Sigmoid colon (tissue), 7 donors: ENCODE measurements around the gene GIMAP8. TPM values are rescaled to one million over a fixed set of nuclear protein-coding genes. Genes with fewer than 3 reads are reported as not detected.

Experiments
- DNase-seq: peaks from one replicate; pipeline ENCODE4 v3.0.0-alpha.2; 2019
- H3K27ac ChIP-seq, 4 donors: fragments of 200-600 bp; sonication (generic); one replicate each; pipeline ENCODE4 v1.5.1; 2016 to 2019; ENCODE audit warnings: mild to moderate bottlenecking in 1 of 4
- H3K27me3 ChIP-seq, 3 donors: fragments of 200-600 bp; sonication (generic); one replicate each; pipeline ENCODE4 v1.5.1; 2019; ENCODE audit warnings: mild to moderate bottlenecking in 1 of 3
- H3K36me3 ChIP-seq, 4 donors: fragments of 200-600 bp; sonication (generic); one replicate each; pipeline ENCODE4 v1.5.1; 2016 to 2019
- H3K4me1 ChIP-seq, 4 donors: fragments of 200-600 bp; sonication (generic); one replicate each; pipeline ENCODE4 v1.5.1; 2017 to 2019
- H3K4me3 ChIP-seq, 4 donors: fragments of 200-600 bp; sonication (generic); one replicate each; pipeline ENCODE4 v1.5.1; 2017 to 2019; ENCODE audit warnings: mild to moderate bottlenecking in 2 of 4, moderate library complexity in 1 of 4
- H3K9me3 ChIP-seq, 4 donors: fragments of 200-600 bp in 3 of 4; sonication (generic) in 3 of 4; one replicate each; pipeline versions ENCODE4 v1.5.1 to v1.6.1; 2013 to 2019
- CTCF ChIP-seq, 4 experiments: fragments of 450-650 bp in 3 of 4; fragments of 200-600 bp in 1 of 4; IDR thresholded peaks; one replicate each; pipeline ENCODE4 v1.5.1; 2016 to 2019; ENCODE audit warnings: antibody characterized with exemption in 4 of 4, mild to moderate bottlenecking in 3 of 4, moderate library complexity in 2 of 4
- EP300 ChIP-seq, 4 donors: sonication (generic); formaldehyde crosslinking; IDR thresholded peaks; one replicate each; pipeline ENCODE4 v1.6.1; 2017; ENCODE audit warnings: antibody characterized with exemption in 4 of 4
- POLR2A ChIP-seq, 2 donors: fragments of 450-650 bp; IDR thresholded peaks; one replicate each; pipeline ENCODE4 v1.6.1; 2016; ENCODE audit warnings: antibody characterized with exemption in 2 of 2, mild to moderate bottlenecking in 2 of 2, moderate library complexity in 2 of 2
- POLR2AphosphoS5 ChIP-seq, 4 donors: sonication (generic); formaldehyde crosslinking; IDR thresholded peaks; one replicate each; pipeline ENCODE4 v1.6.1; 2017; ENCODE audit warnings: antibody characterized with exemption in 4 of 4
- WGBS, 2 donors: extraction: QIAGEN DNeasy Blood & Tissue Kit; methylation state at CpG; one replicate each; pipeline ENCODE4 v1.1.7; 2013; 5-methylcytosine and 5-hydroxymethylcytosine counted together
- intact Hi-C: fragments of 100-400 bp; cut with DNase I; formaldehyde crosslinking; loops from one replicate; pipeline ENCODE4 v1.15.1; 2023
- polyA plus RNA-seq, 3 donors: library from polyadenylated mRNA; stranded (reverse); fragments of 200-250 nt; gene quantifications; one replicate each; pipeline ENCODE4 v1.2.3, GENCODE V29; 2013
- total RNA-seq, 4 donors: library from RNA; depleted of rRNA; stranded (reverse); fragments of >200 nt; gene quantifications; one replicate each; pipeline ENCODE4 v1.1.0, GENCODE V29; 2016
- donor health status: healthy with polysubstance abuse.
- donor health status: Bipolar disorder and iron deficiency.
- donor health status: healthy.

Gene GIMAP8
- total and polyA plus RNA-seq, 7 donors, result 2.4 to 10.7 (median 7.1) TPM

- TF ChIP-seq POLR2AphosphoS5 (IDR thresholded peaks at IDR 0.05) (no peak), EP300 (IDR thresholded peaks at IDR 0.05) (no peak), CTCF (IDR thresholded peaks at IDR 0.05) (no peak), POLR2A (IDR thresholded peaks at IDR 0.05) (no peak)
- H3K27me3 ChIP-seq, result no peaks in the 10 kb centered on the region
- whole genome bisulfite sequencing, 2 donors, result 82 to 83% methylated on average over 8 of the region's 8 CpGs
- H3K36me3 ChIP-seq, result no peaks in the 10 kb centered on the region
- intact Hi-C loops, result loop anchor here (10.0 kb wide), 1 partner anchor 145 kb away; no protein-coding TSS in a partner anchor
- no peak for DNase-seq
- H3K27ac ChIP-seq, result no peak overlapping the region
- H3K4me3 ChIP-seq, result no peak overlapping the region
- H3K4me1 ChIP-seq, result peaks cover 0 to 27% (median 8%) of the 10 kb centered on the region in 4 donors
- no peaks in the 10 kb centered on the region for H3K9me3 ChIP-seq
Observed at GRCh38 chr7:150429699-150430098, 20.7 kb upstream of the GIMAP8 start.

- DNase-seq, result no peak
- 81 to 87% methylated on average over 14 of the region's 14 CpGs for WGBS, 2 donors
- intact Hi-C loops, result no loop called here
- no peak for TF ChIP-seq EP300 (IDR thresholded peaks at IDR 0.05)
- TF ChIP-seq CTCF (IDR thresholded peaks at IDR 0.05), result no peak
- no peak for TF ChIP-seq POLR2A (IDR thresholded peaks at IDR 0.05)
- TF ChIP-seq POLR2AphosphoS5 (IDR thresholded peaks at IDR 0.05), result no peak
- H3K27ac ChIP-seq, result no peak overlapping the region
- H3K36me3 ChIP-seq, result no peaks in the 10 kb centered on the region
- no peaks in the 10 kb centered on the region for H3K27me3 ChIP-seq
- H3K4me3 ChIP-seq, result no peak overlapping the region
- H3K9me3 ChIP-seq, result no peaks in the 10 kb centered on the region
- H3K4me1 ChIP-seq, result peaks cover 0 to 27% (median 8%) of the 10 kb centered on the region in 4 donors
Observed at GRCh38 chr7:150430465-150431085, 19.9 kb upstream of the GIMAP8 start.

GRCh38 chr7:150431839-150432658 is 18.4 kb upstream of the GIMAP8 start:
- no peak for DNase-seq
- 95 to 96% methylated on average over 7 of the region's 7 CpGs for WGBS, 2 donors
- H3K27me3 ChIP-seq, result no peaks in the 10 kb centered on the region
- no peak for TF ChIP-seq POLR2AphosphoS5 (IDR thresholded peaks at IDR 0.05)
- TF ChIP-seq CTCF (IDR thresholded peaks at IDR 0.05), result no peak
- no peak for TF ChIP-seq POLR2A (IDR thresholded peaks at IDR 0.05)
- TF ChIP-seq EP300 (IDR thresholded peaks at IDR 0.05), result no peak
- intact Hi-C loops, result no loop called here
- H3K36me3 ChIP-seq, result no peaks in the 10 kb centered on the region
- H3K27ac ChIP-seq, result no peak overlapping the region
- H3K4me3 ChIP-seq, result no peak overlapping the region
- no peaks in the 10 kb centered on the region for H3K9me3 ChIP-seq
- H3K4me1 ChIP-seq, result peaks cover 0 to 27% (median 8%) of the 10 kb centered on the region in 4 donors

- no peaks in the 10 kb centered on the region for H3K9me3 ChIP-seq
- WGBS, 2 donors, result 68 to 80% methylated on average over 14 of the region's 14 CpGs
- intact Hi-C loops, result no loop called here
Observed at GRCh38 chr7:150432915-150433892, 17.2 kb upstream of the GIMAP8 start.

More at GRCh38 chr7:150432915-150433892, 17.2 kb upstream of the GIMAP8 start:
- no peaks in the 10 kb centered on the region for H3K36me3 ChIP-seq
- no peak for TF ChIP-seq EP300 (IDR thresholded peaks at IDR 0.05)
- no peak for TF ChIP-seq POLR2A (IDR thresholded peaks at IDR 0.05)
- TF ChIP-seq CTCF (IDR thresholded peaks at IDR 0.05), result no peak
- TF ChIP-seq POLR2AphosphoS5 (IDR thresholded peaks at IDR 0.05), result no peak
- no peak overlapping the region for H3K27ac ChIP-seq
- no peaks in the 10 kb centered on the region for H3K27me3 ChIP-seq
- H3K4me3 ChIP-seq, result no peak overlapping the region
- H3K4me1 ChIP-seq, result peaks cover 0 to 26% (median 8%) of the 10 kb centered on the region in 4 donors
- no peak for DNase-seq
